HepG2 (cell line): Measurements from ENCODE around the gene C16orf78. TPM values are rescaled to one million over a fixed set of nuclear protein-coding genes. Genes with fewer than 3 reads are reported as not detected.
A peak's percentile ranks its signal among the peaks of the same experiment; 100 is the strongest.

Experiments
- CBX5 ChIP-seq: sonication (generic); formaldehyde crosslinking; IDR thresholded peaks from 2 replicates; pipeline ENCODE4 v1.4.0; 2020; ENCODE audit warnings: missing genetic modification reagents, borderline replicate concordance
- ETV5 ChIP-seq: IDR thresholded peaks from 2 replicates; pipeline ENCODE4 v1.6.1; 2018; ENCODE audit warnings: missing biosample characterization, missing genetic modification reagents, inconsistent platforms, borderline replicate concordance
- HNF1B ChIP-seq: sonication (generic); formaldehyde crosslinking; IDR thresholded peaks from 2 replicates; pipeline ENCODE4 v1.5.1; 2020; ENCODE audit warnings: mild to moderate bottlenecking, moderate library complexity, missing genetic modification reagents
- MAFK ChIP-seq, 2 experiments: IDR thresholded peaks in 1 of 2; conservative IDR thresholded peaks in 1 of 2; 2 replicates each; pipeline ENCODE4 v1.6.1; 2011; ENCODE audit warnings: improper control_type of control experiment in 2 of 2, low read length in 2 of 2
- NONO ChIP-seq, 2 experiments: fragments of 450-650 bp in 1 of 2; sonication (generic) in 1 of 2; formaldehyde crosslinking in 1 of 2; IDR thresholded peaks in 1 of 2; conservative IDR thresholded peaks in 1 of 2; 2 replicates each; pipeline versions ENCODE4 v1.6.1 to v1.8.0; 2017 to 2022; ENCODE audit warnings: mild to moderate bottlenecking in 1 of 2, missing genetic modification reagents in 1 of 2, moderate library complexity in 1 of 2
- NPAS2 ChIP-seq: sonication (generic); formaldehyde crosslinking; IDR thresholded peaks from 2 replicates; pipeline ENCODE4 v1.8.0; 2022; ENCODE audit warnings: mild to moderate bottlenecking, missing genetic modification reagents, borderline replicate concordance
- RAD21 ChIP-seq: fragments of 450-650 bp; formaldehyde crosslinking; IDR thresholded peaks from 2 replicates; pipeline ENCODE4 v1.5.0; 2020; ENCODE audit warnings: mild to moderate bottlenecking
- RXRA ChIP-seq: sonication (generic); formaldehyde crosslinking; IDR thresholded peaks from 2 replicates; pipeline ENCODE4 v1.5.1; 2020; ENCODE audit warnings: missing genetic modification reagents
- THRA ChIP-seq: sonication (generic); formaldehyde crosslinking; IDR thresholded peaks from 2 replicates; pipeline ENCODE4 v1.4.0; 2020; ENCODE audit warnings: missing genetic modification reagents, borderline replicate concordance
- TOE1 ChIP-seq: sonication (generic); formaldehyde crosslinking; IDR thresholded peaks from 2 replicates; pipeline ENCODE4 v1.4.0; 2020; ENCODE audit warnings: mild to moderate bottlenecking, missing genetic modification reagents
- ZBED4 ChIP-seq: sonication (generic); formaldehyde crosslinking; IDR thresholded peaks from 2 replicates; pipeline ENCODE4 v1.4.0; 2020; ENCODE audit warnings: missing genetic modification reagents, borderline replicate concordance
- ZNF225 ChIP-seq: sonication (generic); formaldehyde crosslinking; IDR thresholded peaks from 2 replicates; pipeline ENCODE4 v1.4.0; 2020; ENCODE audit warnings: mild to moderate bottlenecking, missing genetic modification reagents
- ZNF556 ChIP-seq: sonication (generic); formaldehyde crosslinking; IDR thresholded peaks from 2 replicates; pipeline ENCODE4 v1.4.0; 2020; ENCODE audit warnings: mild to moderate bottlenecking, missing genetic modification reagents, borderline replicate concordance
- ZNF597 ChIP-seq: sonication (generic); formaldehyde crosslinking; IDR thresholded peaks from 2 replicates; pipeline ENCODE4 v1.5.0; 2020; ENCODE audit warnings: missing genetic modification reagents
- ZNF614 ChIP-seq: IDR thresholded peaks from 2 replicates; pipeline ENCODE4 v1.6.1; 2018; ENCODE audit warnings: missing biosample characterization, missing genetic modification reagents, inconsistent platforms, borderline replicate concordance
- ZNF629 ChIP-seq: sonication (generic); formaldehyde crosslinking; conservative IDR thresholded peaks from 2 replicates; pipeline ENCODE4 v1.5.0; 2020; ENCODE audit warnings: missing genetic modification reagents
- ZZZ3 ChIP-seq: sonication (generic); formaldehyde crosslinking; IDR thresholded peaks from 2 replicates; pipeline ENCODE4 v1.4.0; 2020; ENCODE audit warnings: missing genetic modification reagents, mild to moderate bottlenecking, borderline replicate concordance
- polyA plus RNA-seq, 8 experiments: library from polyadenylated mRNA; depleted of rRNA in 3 of 8; stranded (reverse) in 7 of 8; unstranded in 1 of 8; fragments of >200 nt; fragmentation: Illumina TruSeq in 4 of 8; extraction: Trizol in 4 of 8; gene quantifications; 2 replicates each; pipeline versions ENCODE4 v1.2.1 to v1.2.3, GENCODE V29; 2011 to 2016; ENCODE audit warnings: low read depth in 4 of 8, missing spikeins in 1 of 8, mixed read lengths in 1 of 8; ENCODE audit not compliant: insufficient read depth in 1 of 8
- total RNA-seq, 5 experiments: library from RNA; depleted of rRNA; stranded (reverse); fragments of >200 nt; fragmentation: Illumina TruSeq; extraction: Trizol; gene quantifications; 2 replicates each; pipeline ENCODE4 v1.2.3, GENCODE V29; 2016; ENCODE audit warnings: low read depth in 1 of 5

Gene C16orf78
- total and polyA plus RNA-seq, 2 of the 13 experiments (the other 11 are each of a cell fraction or from before 2014, with no cell fraction given), result not detected

- peak; percentile 70; the same call in 1 of the 2 replicates for TF ChIP-seq ZBED4 (CRISPR knock-in tag)
- peak; percentile 93 for TF ChIP-seq RAD21 (CRISPR knock-in tag)
- peak; percentile 80 for TF ChIP-seq CBX5 (CRISPR knock-in tag)
- TF ChIP-seq ZNF629, result no peak
- TF ChIP-seq RXRA (CRISPR knock-in tag), result 0 out of 2 replicates have a peak, but pooled peaks have one; percentile 24
- peak; percentile 25; the same call in 1 of the 2 replicates for TF ChIP-seq ZNF614 (CRISPR knock-in tag)
- peak; percentile 66; the same call in 1 of the 2 replicates for TF ChIP-seq HNF1B (CRISPR knock-in tag)
- TF ChIP-seq NPAS2 (CRISPR knock-in tag), result no peak
- TF ChIP-seq TOE1 (CRISPR knock-in tag), result no peak
- peak; percentile 50; the same call in 1 of the 2 replicates for TF ChIP-seq ZNF556 (CRISPR knock-in tag)
- no peak for TF ChIP-seq ZNF597
- no peak for TF ChIP-seq NONO (IDR thresholded peaks at IDR 0.05)
- peak; percentile 50; the same call in 1 of the 2 replicates for TF ChIP-seq NONO (CRISPR knock-in tag; conservative IDR thresholded peaks at IDR 0.05)
- 0 out of 2 replicates have a peak, but pooled peaks have one; percentile 23 for TF ChIP-seq ZNF225 (CRISPR knock-in tag)
- TF ChIP-seq MAFK (conservative IDR thresholded peaks at IDR 0.05 in 1 of 2, IDR thresholded peaks at IDR 0.05 in 1 of 2; ENCODE audit: low read length in 2 of 2), result no peak
- TF ChIP-seq ETV5 (CRISPR knock-in tag), result 0 out of 2 replicates have a peak, but pooled peaks have one; percentile 22
- no peak for TF ChIP-seq ZZZ3
- TF ChIP-seq THRA, result peak; percentile 38; the same call in 1 of the 2 replicates
Observed at GRCh38 chr16:49407873-49408550, 34.4 kb downstream of the C16orf78 start (continued).
